SK-N-SH (cell line): ENCODE data around the gene WNT16. TPM values are rescaled to one million over a fixed set of nuclear protein-coding genes. Genes with fewer than 3 reads are reported as not detected.

Experiments used
- CTCF ChIA-PET: fragments of 300-600, 350-600 bp; formaldehyde crosslinking; extraction: SDS; loops from one replicate; lab custom pipeline; 2021; lab: Yijun Ruan, JAX
- POLR2A ChIA-PET: fragments of 350-600 bp; sonication (Branson Sonifier 250); formaldehyde crosslinking; extraction: SDS; loops from one replicate; lab custom pipeline; 2020; ENCODE audit warnings: antibody characterized with exemption, inconsistent platforms; lab: Yijun Ruan, JAX
- DNase-seq: peaks from one replicate; pipeline ENCODE4 v3.0.0; 2012
- H2AFZ ChIP-seq: fragments of 200-600 bp; sonication (generic); 2 replicates; pipeline ENCODE4 v1.8.1; 2016; ENCODE audit warnings: antibody characterized with exemption, mild to moderate bottlenecking, low read depth
- H3F3A ChIP-seq: fragments of 200-600 bp; sonication (generic); replicated peaks from 2 replicates; pipeline ENCODE3; 2016; ENCODE audit warnings: antibody characterized with exemption, mild to moderate bottlenecking; ENCODE audit not compliant: insufficient read depth
- H3K27ac ChIP-seq, 2 experiments: fragments of 200-500 bp in 1 of 2; fragments of 200-600 bp in 1 of 2; sonication (Bioruptor generic) in 1 of 2; sonication (generic), shearing (Covaris generic) in 1 of 2; 2 replicates each; pipeline versions ENCODE4 v1.5.1 to v1.6.1; 2014 to 2016; ENCODE audit warnings: low read depth in 2 of 2, inconsistent platforms in 1 of 2, low read length in 1 of 2, mild to moderate bottlenecking in 1 of 2, mixed read lengths in 1 of 2
- H3K27me3 ChIP-seq: fragments of 200-600 bp; sonication (generic), shearing (Covaris generic); 2 replicates; pipeline ENCODE4 v1.6.1; 2016; ENCODE audit warnings: mixed run types; ENCODE audit not compliant: insufficient read depth
- H3K36me3 ChIP-seq, 2 experiments: fragments of 200-500 bp in 1 of 2; fragments of 200-600 bp in 1 of 2; sonication (Bioruptor generic) in 1 of 2; sonication (generic) in 1 of 2; replicated peaks in 1 of 2; 2 replicates each; pipeline versions ENCODE3 to v1.5.1; 2014 to 2016; ENCODE audit warnings: low read length in 1 of 2, mild to moderate bottlenecking in 1 of 2; ENCODE audit not compliant: insufficient read depth in 2 of 2, control insufficient read depth in 1 of 2
- H3K4me1 ChIP-seq, 2 experiments: fragments of 200-500 bp in 1 of 2; fragments of 200-600 bp in 1 of 2; sonication (Bioruptor generic) in 1 of 2; sonication (generic), shearing (Covaris generic) in 1 of 2; 2 replicates each; pipeline versions ENCODE4 v1.5.1 to v1.6.1; 2014 to 2016; ENCODE audit warnings: low read depth in 1 of 2, low read length in 1 of 2, mixed run types in 1 of 2; ENCODE audit not compliant: insufficient read depth in 2 of 2, control insufficient read depth in 1 of 2
- H3K4me2 ChIP-seq: fragments of 200-600 bp; sonication (generic), shearing (Covaris generic); 2 replicates; pipeline ENCODE4 v1.6.1; 2017; ENCODE audit warnings: mixed run types
- H3K4me3 ChIP-seq, 2 experiments: fragments of 200-500 bp in 1 of 2; fragments of 200-600 bp in 1 of 2; sonication (Bioruptor generic) in 1 of 2; sonication (generic), shearing (Covaris generic) in 1 of 2; 2 replicates each; pipeline versions ENCODE4 v1.5.1 to v1.8.1; 2014 to 2016; ENCODE audit warnings: low read depth in 2 of 2, inconsistent platforms in 1 of 2, low read length in 1 of 2, mild to moderate bottlenecking in 1 of 2, mixed read lengths in 1 of 2, moderate library complexity in 1 of 2
- H3K79me2 ChIP-seq: fragments of 200-600 bp; sonication (generic); 2 replicates; pipeline ENCODE4 v1.8.1; 2017; ENCODE audit warnings: mild to moderate bottlenecking; ENCODE audit not compliant: insufficient read depth
- H3K9ac ChIP-seq: fragments of 200-600 bp; sonication (generic); 2 replicates; pipeline ENCODE4 v1.6.1; 2017; ENCODE audit warnings: mixed run types
- H3K9me2 ChIP-seq: fragments of 200-600 bp; sonication (generic); 2 replicates; pipeline ENCODE4 v1.6.1; 2017; ENCODE audit warnings: mixed run types
- H3K9me3 ChIP-seq: fragments of 200-600 bp; sonication (generic); 2 replicates; pipeline ENCODE4 v1.6.1; 2017; ENCODE audit warnings: mixed run types, mild to moderate bottlenecking, moderate library complexity
- H4K20me1 ChIP-seq: fragments of 200-600 bp; sonication (generic); 2 replicates; pipeline ENCODE4 v1.6.1; 2017; ENCODE audit warnings: mild to moderate bottlenecking, mixed run types; ENCODE audit not compliant: insufficient read depth
- CHD2 ChIP-seq: fragments of 150-350 bp; IDR thresholded peaks from 2 replicates; pipeline ENCODE4 v1.6.1; 2018; ENCODE audit warnings: low read length; ENCODE audit not compliant: partially characterized antibody
- CTCF ChIP-seq: fragments of 200-600 bp; sonication (generic); IDR thresholded peaks from 2 replicates; pipeline ENCODE4 v1.6.1; 2017; ENCODE audit warnings: antibody characterized with exemption, mild to moderate bottlenecking, moderate library complexity
- ELF1 ChIP-seq: IDR thresholded peaks from 2 replicates; pipeline ENCODE4 v1.4.0; 2012
- EP300 ChIP-seq, 2 experiments: IDR thresholded peaks; 2 replicates each; pipeline versions ENCODE4 v1.4.0 to v1.6.1; 2012; ENCODE audit warnings: borderline replicate concordance in 1 of 2, low read depth in 1 of 2, low read length in 1 of 2
- FOSL2 ChIP-seq: IDR thresholded peaks from 2 replicates; pipeline ENCODE4 v1.4.0; 2012; ENCODE audit warnings: low read depth, mild to moderate bottlenecking, moderate library complexity, borderline replicate concordance
- FOXJ3 ChIP-seq: sonication (generic); formaldehyde crosslinking; IDR thresholded peaks from 2 replicates; pipeline ENCODE4 v1.5.1; 2020; ENCODE audit warnings: mild to moderate bottlenecking, missing genetic modification reagents
- GABPA ChIP-seq: IDR thresholded peaks from 2 replicates; pipeline ENCODE4 v1.4.0; 2012; ENCODE audit warnings: low read depth, mild to moderate bottlenecking
- GATA2 ChIP-seq: sonication (generic); formaldehyde crosslinking; IDR thresholded peaks from 2 replicates; pipeline ENCODE4 v1.5.0; 2020; ENCODE audit warnings: mild to moderate bottlenecking, missing genetic modification reagents
- JUND ChIP-seq: IDR thresholded peaks from 2 replicates; pipeline ENCODE4 v1.4.0; 2012
- MXI1 ChIP-seq: IDR thresholded peaks from 2 replicates; pipeline ENCODE4 v1.6.1; 2012; ENCODE audit warnings: mild to moderate bottlenecking, low read depth, low read length, improper control_type of control experiment
- NRF1 ChIP-seq: IDR thresholded peaks from 2 replicates; pipeline ENCODE4 v1.6.1; 2012; ENCODE audit warnings: low read depth, mild to moderate bottlenecking, low read length
- POLR2AphosphoS5 ChIP-seq: IDR thresholded peaks from 2 replicates; pipeline ENCODE4 v1.6.1; 2012; ENCODE audit warnings: low read depth, low read length
- RAD21 ChIP-seq: IDR thresholded peaks from 2 replicates; pipeline ENCODE4 v1.6.1; 2012; ENCODE audit warnings: mild to moderate bottlenecking, low read length
- RXRA ChIP-seq: IDR thresholded peaks from 2 replicates; pipeline ENCODE4 v1.4.0; 2012; ENCODE audit warnings: low read depth, mild to moderate bottlenecking, borderline replicate concordance
- SMC3 ChIP-seq: IDR thresholded peaks from 2 replicates; pipeline ENCODE4 v1.6.1; 2012; ENCODE audit warnings: low read depth, low read length, improper control_type of control experiment
- TCF12 ChIP-seq: IDR thresholded peaks from 2 replicates; pipeline ENCODE4 v1.4.0; 2012
- TEAD4 ChIP-seq: IDR thresholded peaks from 2 replicates; pipeline ENCODE4 v1.4.0; 2012; ENCODE audit warnings: mild to moderate bottlenecking, borderline replicate concordance; ENCODE audit not compliant: insufficient read depth
- WGBS: methylation state at CpG from one replicate; pipeline ENCODE4 v1.1.6; 2017; ENCODE audit warnings: low lambda C conversion rate; 5-methylcytosine and 5-hydroxymethylcytosine counted together
- polyA plus RNA-seq, 3 experiments: library from polyadenylated mRNA; depleted of rRNA; stranded (reverse); fragments of >200 nt; gene quantifications; 2 replicates each; pipeline ENCODE4 v1.2.3, GENCODE V29; 2012
- TF ChIP-seq, protein P1 (sequence below): fragments of 150-350 bp; IDR thresholded peaks from 2 replicates; pipeline ENCODE4 v1.6.1; 2017; ENCODE audit warnings: antibody characterized with exemption, low read length, low read depth, borderline replicate concordance
- TF ChIP-seq, protein P2 (sequence below): fragments of 150-350 bp; IDR thresholded peaks from 2 replicates; pipeline ENCODE4 v1.6.1; 2016; ENCODE audit warnings: mild to moderate bottlenecking, low read depth, low read length
- TF ChIP-seq, protein P3 (sequence below): IDR thresholded peaks from 2 replicates; pipeline ENCODE4 v1.4.0; 2012; ENCODE audit warnings: low read depth

WNT16 gene
- polyA plus RNA-seq, 1 of the 3 experiments (the other 2 are of a cell fraction), result 0.05 TPM

DNA sequence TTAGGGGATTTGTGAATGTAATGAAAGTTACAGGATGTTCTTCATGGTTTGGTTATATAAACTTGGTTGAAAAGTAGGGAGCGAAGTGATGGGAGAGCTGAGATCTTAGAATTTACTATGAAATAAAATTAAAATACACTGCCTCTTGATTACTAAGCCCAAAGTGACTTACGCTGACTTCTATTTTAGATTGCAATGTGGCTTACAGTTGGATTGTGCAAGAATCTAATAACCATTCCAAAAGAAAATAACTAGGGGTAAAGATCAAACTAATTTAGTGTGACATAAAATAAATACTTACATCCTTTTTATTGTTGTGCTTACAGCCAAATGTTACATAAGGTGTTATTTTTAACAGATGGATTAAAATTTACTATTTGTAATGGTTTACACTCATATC is 15.3 kb downstream of the WNT16 start:
- Histone ChIP-seq H3K36me3 (peaks cover 22 to 27% of the 10 kb centered on the region in 2 experiments), H3K27ac (no peak overlapping the region), H3K4me1 (0 out of 4 replicates have a peak, but pooled peaks cover 0 to 5% of the 10 kb centered on the region in 2 experiments), H3K4me2 (no peak overlapping the region), H3K9ac (no peak overlapping the region), H3K4me3 (no peak overlapping the region), H3K9me3 (no peaks in the 10 kb centered on the region), H4K20me1 (no peaks in the 10 kb centered on the region), H2AFZ (no peak overlapping the region), H3K9me2 (no peaks in the 10 kb centered on the region), H3K79me2 (no peaks in the 10 kb centered on the region), H3F3A (peaks cover 7% of the 10 kb centered on the region), H3K27me3 (no peaks in the 10 kb centered on the region)
- TF ChIP-seq RXRA (no peak), POLR2AphosphoS5 (no peak), NRF1 (no peak), FOSL2 (no peak), MXI1 (no peak), SMC3 (no peak), JUND (no peak), GATA2 (CRISPR knock-in tag) (no peak), GABPA (no peak), TEAD4 (no peak), CTCF (no peak), EP300 (IDR thresholded peaks at IDR 0.05; ENCODE audit: borderline replicate concordance in 1 of 2, low read depth in 1 of 2, low read length in 1 of 2) (no peak), CHD2 (no peak), ELF1 (no peak), FOXJ3 (CRISPR knock-in tag) (no peak), TCF12 (no peak), RAD21 (no peak)
- TF ChIP-seq, protein P1, sequence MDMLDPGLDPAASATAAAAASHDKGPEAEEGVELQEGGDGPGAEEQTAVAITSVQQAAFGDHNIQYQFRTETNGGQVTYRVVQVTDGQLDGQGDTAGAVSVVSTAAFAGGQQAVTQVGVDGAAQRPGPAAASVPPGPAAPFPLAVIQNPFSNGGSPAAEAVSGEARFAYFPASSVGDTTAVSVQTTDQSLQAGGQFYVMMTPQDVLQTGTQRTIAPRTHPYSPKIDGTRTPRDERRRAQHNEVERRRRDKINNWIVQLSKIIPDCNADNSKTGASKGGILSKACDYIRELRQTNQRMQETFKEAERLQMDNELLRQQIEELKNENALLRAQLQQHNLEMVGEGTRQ, result no peak
- TF ChIP-seq, protein P2, sequence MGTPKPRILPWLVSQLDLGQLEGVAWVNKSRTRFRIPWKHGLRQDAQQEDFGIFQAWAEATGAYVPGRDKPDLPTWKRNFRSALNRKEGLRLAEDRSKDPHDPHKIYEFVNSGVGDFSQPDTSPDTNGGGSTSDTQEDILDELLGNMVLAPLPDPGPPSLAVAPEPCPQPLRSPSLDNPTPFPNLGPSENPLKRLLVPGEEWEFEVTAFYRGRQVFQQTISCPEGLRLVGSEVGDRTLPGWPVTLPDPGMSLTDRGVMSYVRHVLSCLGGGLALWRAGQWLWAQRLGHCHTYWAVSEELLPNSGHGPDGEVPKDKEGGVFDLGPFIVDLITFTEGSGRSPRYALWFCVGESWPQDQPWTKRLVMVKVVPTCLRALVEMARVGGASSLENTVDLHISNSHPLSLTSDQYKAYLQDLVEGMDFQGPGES, result no peak
- TF ChIP-seq, protein P3, sequence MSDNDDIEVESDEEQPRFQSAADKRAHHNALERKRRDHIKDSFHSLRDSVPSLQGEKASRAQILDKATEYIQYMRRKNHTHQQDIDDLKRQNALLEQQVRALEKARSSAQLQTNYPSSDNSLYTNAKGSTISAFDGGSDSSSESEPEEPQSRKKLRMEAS, result no peak
- no peak for DNase-seq
- WGBS, result over 99% methylated on average over 2 of the region's 2 CpGs
- CTCF ChIA-PET, result interaction anchor here (0.6 to 1.5 kb wide), 2 partner anchors 52 to 213 kb away, joined by 3 to 4 read pairs; partner anchors contain the start of gene FAM3C
- POLR2A ChIA-PET, result no interaction called here
